OCI-LY7 (cell line): ENCODE data around the gene EBNA1BP2. TPM values are rescaled to one million over a fixed set of nuclear protein-coding genes. Genes with fewer than 3 reads are reported as not detected.
A peak's percentile ranks its signal among the peaks of the same experiment; 100 is the strongest.

Source experiments
- BruUV-seq: library from RNA; stranded (reverse); fragments of 400-500 nt; replicated peaks from 2 replicates; lab custom pipeline; 2021; lab: Mats Ljungman, UMichigan
- CTCF ChIA-PET: fragments of 300-600 bp; sonication (Branson Sonifier 250); formaldehyde crosslinking; loops from one replicate; lab custom pipeline; 2022; ENCODE audit warnings: antibody characterized with exemption; ENCODE audit not compliant: unreplicated experiment; lab: Charles Lee
- POLR2A ChIA-PET: fragments of 300-600 bp; sonication (Branson Sonifier 250); formaldehyde crosslinking; loops from one replicate; lab custom pipeline; 2022; ENCODE audit warnings: antibody characterized with exemption; lab: Charles Lee
- DNase-seq: peaks from one replicate; pipeline ENCODE4 v3.0.0-alpha.2; 2015; ENCODE audit warnings: low spot score
- H2AFZ ChIP-seq: fragments of 200-600 bp; sonication (generic), shearing (Covaris generic); 2 replicates; pipeline ENCODE4 v1.6.1; 2014; ENCODE audit warnings: mild to moderate bottlenecking, antibody characterized with exemption, low read length, moderate library complexity
- H3K27ac ChIP-seq: fragments of 200-600 bp; sonication (generic); 2 replicates; pipeline ENCODE4 v1.5.1; 2014; ENCODE audit warnings: mixed run types, low read depth, mild to moderate bottlenecking, moderate library complexity, low read length, inconsistent platforms; ENCODE audit not compliant: poor library complexity, severe bottlenecking
- H3K36me3 ChIP-seq: fragments of 200-600 bp; sonication (generic); 2 replicates; pipeline ENCODE4 v1.6.1; 2014; ENCODE audit warnings: mild to moderate bottlenecking, antibody characterized with exemption, low read length, moderate library complexity, mixed read lengths; ENCODE audit not compliant: insufficient read depth
- H3K4me1 ChIP-seq: fragments of 200-600 bp; sonication (generic); 2 replicates; pipeline ENCODE4 v1.5.1; 2014; ENCODE audit warnings: mild to moderate bottlenecking, low read length; ENCODE audit not compliant: insufficient read depth, poor library complexity, severe bottlenecking
- H3K4me2 ChIP-seq: fragments of 200-600 bp; sonication (generic); 2 replicates; pipeline ENCODE4 v1.6.1; 2014; ENCODE audit warnings: mild to moderate bottlenecking, low read length
- H3K4me3 ChIP-seq: fragments of 200-600 bp; sonication (generic); 2 replicates; pipeline ENCODE4 v1.5.1; 2014; ENCODE audit warnings: mild to moderate bottlenecking, low read depth, low read length; ENCODE audit not compliant: poor library complexity, severe bottlenecking
- H3K79me2 ChIP-seq: fragments of 200-600 bp; sonication (generic); 2 replicates; pipeline ENCODE4 v1.6.1; 2016; ENCODE audit warnings: low read depth, mild to moderate bottlenecking, low read length, moderate library complexity, mixed read lengths; ENCODE audit not compliant: insufficient read depth
- H3K9me2 ChIP-seq: fragments of 200-600 bp; sonication (generic); 2 replicates; pipeline ENCODE4 v1.6.1; 2016; ENCODE audit warnings: mild to moderate bottlenecking, low read length, mixed read lengths; ENCODE audit not compliant: insufficient read depth
- H3K9me3 ChIP-seq: fragments of 200-600 bp; sonication (generic); 2 replicates; pipeline ENCODE4 v1.6.1; 2014; ENCODE audit warnings: mild to moderate bottlenecking, mixed run types, low read length, mixed read lengths
- H4K20me1 ChIP-seq: fragments of 200-600 bp; sonication (generic); 2 replicates; pipeline ENCODE4 v1.6.1; 2014; ENCODE audit warnings: mild to moderate bottlenecking, antibody characterized with exemption, low read length, moderate library complexity, mixed read lengths; ENCODE audit not compliant: insufficient read depth
- EZH2phosphoT487 ChIP-seq: fragments of 200-600 bp; sonication (generic); IDR thresholded peaks from 2 replicates; pipeline ENCODE4 v1.6.1; 2018; ENCODE audit warnings: low read depth, borderline replicate concordance, mild to moderate bottlenecking, mixed run types, antibody characterized with exemption, low read length, moderate library complexity, mixed read lengths
- intact Hi-C: fragments of 100-400 bp; cut with micrococcal nuclease; formaldehyde crosslinking; loops from one replicate; pipeline ENCODE4 v1.10.0; 2022; ENCODE audit not compliant: unreplicated experiment
- total RNA-seq, 2 experiments: library from RNA; depleted of rRNA in 1 of 2; stranded (reverse); fragments of >200 nt in 1 of 2; shearing (Covaris generic) in 1 of 2; gene quantifications; 2 replicates each; pipeline ENCODE4 v1.2.3, GENCODE V29; 2014 to 2022
- TF ChIP-seq, protein P1 (sequence below): fragments of 200-600 bp; sonication (generic); conservative IDR thresholded peaks from 2 replicates; pipeline ENCODE4 v1.5.1; 2014; ENCODE audit warnings: mild to moderate bottlenecking, antibody characterized with exemption, low read length, moderate library complexity, mixed read lengths

EBNA1BP2 gene
- total RNA-seq, 2 experiments from 2014 or later = 63.0 to 65.4 TPM

DNA sequence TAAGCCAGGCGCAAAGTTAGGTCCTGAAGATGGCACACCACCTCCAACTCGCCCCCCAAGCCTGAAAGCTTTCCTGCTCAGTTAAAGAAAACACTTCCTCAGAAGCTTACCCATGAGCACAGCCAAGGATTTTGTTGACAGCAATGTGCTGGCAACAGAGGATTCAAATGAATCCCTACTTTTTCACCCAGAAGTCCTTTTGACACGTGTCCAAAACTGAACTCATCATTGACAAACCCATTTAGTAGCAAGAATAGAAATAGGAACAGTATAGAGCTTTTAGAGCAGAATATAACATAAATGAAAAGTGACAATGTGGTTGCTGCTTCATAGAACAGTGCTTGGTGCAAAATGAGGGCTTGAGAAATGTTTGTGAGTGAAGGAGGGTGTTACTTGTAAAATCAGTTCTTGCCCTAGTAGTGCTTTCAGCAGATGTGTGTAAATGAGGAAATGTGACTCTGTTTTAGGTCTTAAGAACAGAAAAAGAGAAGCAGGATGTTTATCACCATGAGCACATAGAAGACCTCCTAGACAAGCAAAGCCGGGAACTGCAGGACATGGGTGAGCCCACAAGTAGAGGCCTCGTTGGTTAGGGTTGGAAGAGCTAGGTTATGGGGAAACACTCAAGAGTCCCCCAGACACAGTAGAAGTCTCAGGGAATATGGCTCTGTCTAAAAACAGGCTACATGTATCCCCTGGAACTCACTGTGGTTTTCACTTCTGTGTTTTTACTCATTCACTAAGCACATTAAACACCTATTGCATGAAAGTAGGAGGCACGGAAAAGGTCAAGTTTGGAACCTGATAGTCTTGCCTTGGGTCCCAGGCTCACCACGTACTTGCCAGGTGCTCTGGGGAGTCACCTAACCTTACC is 49.1 kb upstream of the EBNA1BP2 start:
- no peaks in the 10 kb centered on the region for H3K9me2 ChIP-seq
- no TSS peak for BruUV-seq
- no peaks in the 10 kb centered on the region for H4K20me1 ChIP-seq
- H3K4me1 ChIP-seq = peaks cover 23% of the 10 kb centered on the region
- H3K4me3 ChIP-seq = peak overlapping the region; percentile 18
- ChIA-PET CTCF (interaction anchor here (0.6 kb wide), 1 partner anchor 214 kb away, joined by 3 read pairs; no protein-coding TSS in a partner anchor), POLR2A (interaction anchor here (0.5 to 2.4 kb wide), 5 partner anchors 15 to 883 kb away, joined by 3 to 6 read pairs (median 3); partner anchors contain the start of gene KDM4A)
- peak overlapping the region; percentile 60 for H3K4me2 ChIP-seq
- H3K36me3 ChIP-seq = no peaks in the 10 kb centered on the region
- no peaks in the 10 kb centered on the region for H3K9me3 ChIP-seq
- peak overlapping the region; percentile 73 for H3K27ac ChIP-seq
- peak overlapping the region; percentile 99 for H2AFZ ChIP-seq
- intact Hi-C loops = loop anchor here (10.0 kb wide), 1 partner anchor 434 kb away; the partner anchor contains the start of gene KDM4A
- DNase-seq = peak; percentile 84
- H3K79me2 ChIP-seq = no peaks in the 10 kb centered on the region
- TF ChIP-seq, protein P1, sequence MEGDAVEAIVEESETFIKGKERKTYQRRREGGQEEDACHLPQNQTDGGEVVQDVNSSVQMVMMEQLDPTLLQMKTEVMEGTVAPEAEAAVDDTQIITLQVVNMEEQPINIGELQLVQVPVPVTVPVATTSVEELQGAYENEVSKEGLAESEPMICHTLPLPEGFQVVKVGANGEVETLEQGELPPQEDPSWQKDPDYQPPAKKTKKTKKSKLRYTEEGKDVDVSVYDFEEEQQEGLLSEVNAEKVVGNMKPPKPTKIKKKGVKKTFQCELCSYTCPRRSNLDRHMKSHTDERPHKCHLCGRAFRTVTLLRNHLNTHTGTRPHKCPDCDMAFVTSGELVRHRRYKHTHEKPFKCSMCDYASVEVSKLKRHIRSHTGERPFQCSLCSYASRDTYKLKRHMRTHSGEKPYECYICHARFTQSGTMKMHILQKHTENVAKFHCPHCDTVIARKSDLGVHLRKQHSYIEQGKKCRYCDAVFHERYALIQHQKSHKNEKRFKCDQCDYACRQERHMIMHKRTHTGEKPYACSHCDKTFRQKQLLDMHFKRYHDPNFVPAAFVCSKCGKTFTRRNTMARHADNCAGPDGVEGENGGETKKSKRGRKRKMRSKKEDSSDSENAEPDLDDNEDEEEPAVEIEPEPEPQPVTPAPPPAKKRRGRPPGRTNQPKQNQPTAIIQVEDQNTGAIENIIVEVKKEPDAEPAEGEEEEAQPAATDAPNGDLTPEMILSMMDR = no peak
- no peak for TF ChIP-seq EZH2phosphoT487

DNA sequence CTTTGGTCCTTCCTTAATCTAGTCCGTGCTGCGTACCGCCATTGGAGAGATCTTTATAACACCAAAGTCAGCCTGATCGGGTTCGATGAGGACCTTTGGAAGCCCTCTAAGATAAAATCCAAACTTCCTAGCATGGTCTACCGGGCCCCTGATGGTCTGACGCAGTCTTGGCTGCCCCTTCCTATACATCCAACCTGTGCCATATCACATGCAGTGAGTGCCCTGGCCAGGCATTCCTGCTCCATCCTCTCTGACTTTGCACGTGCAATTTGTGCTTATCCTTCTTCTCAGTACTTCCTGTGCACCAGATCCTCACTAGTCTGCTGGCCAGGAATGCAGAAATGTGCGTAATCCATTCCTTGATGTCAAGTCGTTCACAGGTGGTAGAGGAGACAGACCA is 45.7 kb upstream of the EBNA1BP2 start:
- BruUV-seq = no TSS peak
- TF ChIP-seq, protein P1 = no peak
- no peak for TF ChIP-seq EZH2phosphoT487
- CTCF ChIA-PET = no interaction called here

More for the DNA sequence above, 45.7 kb upstream of the EBNA1BP2 start:
- Histone ChIP-seq H3K27ac (no peak overlapping the region), H3K9me2 (no peaks in the 10 kb centered on the region), H3K36me3 (no peaks in the 10 kb centered on the region), H3K4me3 (no peak overlapping the region), H4K20me1 (no peaks in the 10 kb centered on the region), H2AFZ (no peak overlapping the region), H3K9me3 (no peaks in the 10 kb centered on the region), H3K4me2 (no peak overlapping the region), H3K4me1 (peaks cover 20% of the 10 kb centered on the region), H3K79me2 (no peaks in the 10 kb centered on the region)
- POLR2A ChIA-PET = no interaction called here
- DNase-seq = no peak
- intact Hi-C loops = no loop called here
